Measurements from ENCODE around the gene CRY2. TPM values are rescaled to one million over a fixed set of nuclear protein-coding genes. Genes with fewer than 3 reads are reported as not detected.

The CRY2 gene
- total RNA-seq, 1 experiment from 2014 or later: 8.1 TPM

DNA sequence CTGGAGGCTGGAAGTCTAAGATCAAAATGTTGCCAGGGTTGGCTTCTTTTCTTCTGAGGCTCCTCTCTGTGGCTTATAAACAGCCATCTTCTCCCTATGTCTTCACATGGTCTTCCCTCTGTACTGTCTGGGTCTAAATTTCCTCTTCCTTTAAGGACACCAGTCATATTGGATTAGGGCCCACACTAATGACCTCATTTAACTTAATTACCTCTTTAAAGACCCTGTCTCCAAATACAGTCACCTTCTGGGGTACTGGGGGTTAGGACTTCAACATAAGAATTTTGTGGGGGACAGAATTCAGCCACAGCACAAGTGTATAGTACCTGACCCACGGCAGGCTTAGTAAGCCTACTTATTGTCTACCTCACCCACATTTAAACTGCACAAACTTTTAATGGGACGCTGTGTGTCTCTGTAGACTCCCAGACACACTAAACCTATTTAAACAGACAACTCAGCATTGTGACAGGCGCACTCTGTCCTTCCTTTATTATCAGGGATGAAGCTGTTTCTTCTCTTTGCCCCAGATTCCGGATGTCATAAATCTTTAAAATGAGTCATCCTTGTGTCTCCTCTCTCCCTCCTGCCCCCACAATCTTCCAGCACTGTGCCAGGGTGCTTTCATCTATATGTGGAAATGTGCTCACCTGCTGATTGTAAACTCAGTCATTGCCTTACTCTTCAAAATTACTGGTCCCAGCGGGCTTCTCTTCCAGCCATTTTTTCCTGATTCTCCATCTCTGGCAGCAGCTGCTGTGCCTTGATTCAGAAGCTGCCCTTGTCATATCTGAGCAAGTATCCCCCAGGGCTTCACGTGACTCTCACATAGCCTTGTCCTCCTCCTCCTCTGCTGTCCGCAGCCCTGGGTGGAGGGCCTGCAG, 32.8 kb downstream of the CRY2 start:
- peak; percentile 96 for DNase-seq (ENCODE audit: low spot score)

DNA sequence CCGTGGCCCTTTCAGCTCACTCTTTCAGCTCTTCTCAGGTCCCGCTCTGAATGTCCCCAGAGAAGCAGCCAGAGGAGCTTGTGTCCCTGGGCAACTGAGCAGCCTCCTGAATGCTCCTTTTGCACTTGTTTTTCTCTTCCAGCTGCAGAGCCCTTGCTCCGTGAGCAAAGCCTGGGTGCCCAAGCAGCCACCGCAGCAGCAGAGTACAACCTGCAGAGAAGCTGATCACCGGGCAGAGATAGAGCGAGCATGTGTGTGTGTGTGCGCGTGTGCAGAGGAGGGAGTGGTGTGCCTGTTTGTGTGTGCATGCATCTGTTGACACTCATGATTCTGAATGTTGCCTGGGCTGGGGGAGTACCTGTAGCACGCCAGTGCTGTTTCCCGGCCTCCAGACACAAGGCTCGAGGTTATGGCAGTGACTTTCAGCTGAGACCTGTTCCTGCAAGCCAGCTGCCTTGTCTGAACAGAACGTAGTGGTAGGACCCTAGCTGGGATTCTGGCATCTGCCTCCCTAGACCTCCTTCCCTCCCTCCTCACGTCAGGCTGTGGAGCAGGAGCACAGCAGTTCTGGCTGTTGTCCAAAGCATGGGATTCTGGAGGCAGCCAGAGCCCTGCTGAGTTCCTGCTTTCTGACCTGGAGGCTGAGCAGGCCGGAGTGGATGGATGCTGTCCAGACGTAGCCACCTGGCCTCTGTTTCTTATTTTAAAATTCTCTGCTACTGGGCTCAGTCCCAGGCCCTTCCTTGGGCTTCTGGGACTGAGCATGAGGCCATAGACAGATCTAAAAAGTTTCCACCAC, 33.7 kb downstream of the CRY2 start:
- no peak for DNase-seq (ENCODE audit: low spot score)

GRCh38 chr11:45881708-45882368, 34.6 kb downstream of the CRY2 start:
- DNase-seq (ENCODE audit: low spot score): no peak

- no peak for DNase-seq (ENCODE audit: low spot score)
Observed at GRCh38 chr11:45884596-45885185, 37.4 kb downstream of the CRY2 start.

DNA sequence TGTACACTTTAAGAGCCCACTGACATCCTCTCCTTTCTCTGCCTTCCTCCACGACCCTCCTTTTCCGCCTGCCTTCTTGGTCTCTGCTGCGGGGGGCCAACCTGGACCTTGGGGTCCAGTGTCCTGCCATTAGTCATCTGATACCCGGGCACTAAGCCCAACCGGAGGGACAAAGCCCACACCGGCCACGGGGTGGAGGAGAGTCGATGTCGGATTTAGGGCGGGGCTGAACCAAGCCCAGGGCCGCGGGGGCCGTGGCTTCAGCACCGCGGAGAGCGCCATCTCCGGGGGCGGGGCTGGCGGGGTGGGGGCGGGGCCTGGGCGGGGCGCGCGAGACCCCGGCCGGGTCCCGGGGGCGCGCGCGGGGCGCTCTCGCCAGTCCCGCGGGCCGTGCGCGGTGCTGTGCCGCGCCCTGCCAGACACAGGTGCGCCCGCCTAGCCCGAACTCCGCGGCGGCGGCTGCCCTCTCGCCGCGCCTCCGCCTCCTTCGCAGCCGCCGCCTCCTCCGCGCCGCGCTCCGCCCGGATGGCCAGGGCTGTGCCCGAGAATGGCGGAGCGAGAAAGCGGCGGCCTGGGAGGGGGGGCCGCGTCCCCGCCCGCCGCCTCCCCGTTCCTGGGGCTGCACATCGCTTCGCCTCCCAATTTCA, 38.1 kb downstream of the CRY2 start, which contains the start of gene MAPK8IP1:
MAPK8IP1 (plus strand) TSS at position 378 of the 647 bp plus-strand sequence; CDS start at position 548, 170 bp downstream.
- no peak for DNase-seq (ENCODE audit: low spot score)

DNA sequence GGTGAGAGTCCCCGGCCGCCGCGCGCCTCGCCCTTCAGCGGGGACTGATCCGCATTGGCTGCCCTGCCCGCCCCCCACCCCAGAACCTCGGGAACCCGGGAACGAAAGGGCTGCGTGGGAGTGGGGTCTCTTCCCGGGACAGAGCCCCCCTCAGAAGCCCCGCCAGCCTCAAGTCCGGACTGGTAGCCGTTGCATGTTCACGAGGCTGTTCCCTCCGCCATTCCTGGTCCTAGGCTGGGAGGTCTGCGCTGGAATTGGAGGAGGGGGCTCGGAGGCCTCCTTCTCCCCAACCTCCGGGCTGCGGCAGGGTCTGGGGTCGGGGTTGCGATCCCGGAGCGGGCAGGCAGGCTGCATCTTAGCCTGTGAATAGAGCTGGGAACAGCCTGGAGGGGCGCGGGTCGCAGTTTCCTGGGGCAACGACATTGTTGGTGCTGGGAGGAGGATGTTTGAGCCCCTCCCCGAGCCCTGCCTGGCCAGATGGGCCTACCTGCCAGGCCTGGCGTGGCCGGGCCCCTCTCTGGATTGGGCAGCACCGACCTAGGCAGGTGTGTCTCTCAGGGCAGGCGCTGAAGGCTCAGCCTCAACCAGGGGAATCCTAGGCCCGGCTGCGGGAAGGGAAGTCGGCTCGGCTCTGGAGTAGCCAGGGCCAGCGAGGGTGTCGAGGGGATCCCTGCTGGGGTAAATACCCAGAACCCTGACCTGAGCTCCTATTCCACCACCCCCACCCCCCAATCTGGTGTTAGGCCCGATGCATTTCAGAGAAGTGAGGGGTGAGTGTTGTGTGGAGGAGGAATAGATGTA, 38.8 kb downstream of the CRY2 start:
- DNase-seq (ENCODE audit: low spot score): no peak

GRCh38 chr11:45886816-45887520, 39.7 kb downstream of the CRY2 start:
- no peak for DNase-seq (ENCODE audit: low spot score)

DNA sequence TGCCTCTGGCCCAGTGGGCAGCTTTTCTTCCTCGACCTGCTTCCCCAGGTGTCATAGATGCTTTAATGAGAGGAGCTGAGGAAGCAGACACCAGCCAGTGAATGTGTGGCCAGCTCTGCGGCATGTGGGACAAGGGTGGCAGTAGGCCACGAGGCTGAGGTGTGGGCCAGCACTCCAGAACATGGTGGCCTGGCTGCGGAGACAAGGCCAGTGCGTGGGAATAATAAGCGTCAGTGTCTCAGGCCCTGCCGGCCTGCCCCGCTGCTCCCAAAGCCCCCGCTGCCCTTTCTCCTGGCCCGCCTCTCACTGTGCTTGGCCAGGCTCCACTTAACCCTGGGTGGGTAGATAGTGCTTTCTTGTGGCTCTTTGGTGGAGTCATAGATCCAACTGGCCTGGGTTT, 40.3 kb downstream of the CRY2 start:
- DNase-seq (ENCODE audit: low spot score): no peak

- no peak for DNase-seq (ENCODE audit: low spot score)
Observed at GRCh38 chr11:45889555-45889954, 42.3 kb downstream of the CRY2 start.

DNA sequence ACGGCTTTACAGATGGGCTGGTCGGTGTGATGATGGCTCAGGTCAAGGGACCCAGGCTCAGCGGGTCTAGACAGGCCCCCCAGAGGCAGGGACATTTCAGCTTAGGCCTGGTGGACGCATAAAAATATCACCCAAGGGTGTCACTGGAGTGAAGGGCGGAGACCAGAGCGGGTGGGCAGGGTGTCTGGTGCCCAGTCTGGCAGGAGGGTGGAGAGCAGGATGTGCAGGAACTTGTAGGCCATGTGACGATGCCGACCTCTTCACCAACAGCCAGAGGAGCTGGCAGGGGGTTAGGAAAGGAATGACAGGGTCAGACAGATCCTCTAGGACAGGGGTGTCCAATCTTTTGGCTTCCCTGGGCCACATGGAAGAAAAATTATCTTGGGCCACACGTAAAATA, 42.7 kb downstream of the CRY2 start:
- DNase-seq (ENCODE audit: low spot score): no peak

GRCh38 chr11:45890886-45891550, 43.7 kb downstream of the CRY2 start:
- DNase-seq (ENCODE audit: low spot score): no peak

DNA sequence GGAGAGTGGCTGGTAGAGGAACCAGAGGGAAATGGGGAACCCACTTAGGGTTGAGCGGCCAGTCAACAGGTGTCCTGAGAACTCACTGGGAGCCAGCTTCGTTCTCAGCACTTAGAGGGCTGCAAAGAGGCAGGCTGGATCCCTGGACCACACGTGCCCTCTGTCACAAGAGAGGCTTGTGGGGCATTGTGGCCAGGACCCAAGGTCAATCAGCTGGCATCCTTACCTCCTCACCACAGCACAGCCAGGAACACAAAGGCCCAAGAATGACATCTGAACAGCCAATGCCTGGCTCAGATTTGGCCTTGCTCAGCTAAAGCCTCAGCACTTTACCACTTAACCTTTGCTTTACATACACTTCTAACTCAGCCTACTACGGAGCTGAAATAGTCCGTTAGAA, 45.6 kb downstream of the CRY2 start:
- DNase-seq (ENCODE audit: low spot score): no peak

DNA sequence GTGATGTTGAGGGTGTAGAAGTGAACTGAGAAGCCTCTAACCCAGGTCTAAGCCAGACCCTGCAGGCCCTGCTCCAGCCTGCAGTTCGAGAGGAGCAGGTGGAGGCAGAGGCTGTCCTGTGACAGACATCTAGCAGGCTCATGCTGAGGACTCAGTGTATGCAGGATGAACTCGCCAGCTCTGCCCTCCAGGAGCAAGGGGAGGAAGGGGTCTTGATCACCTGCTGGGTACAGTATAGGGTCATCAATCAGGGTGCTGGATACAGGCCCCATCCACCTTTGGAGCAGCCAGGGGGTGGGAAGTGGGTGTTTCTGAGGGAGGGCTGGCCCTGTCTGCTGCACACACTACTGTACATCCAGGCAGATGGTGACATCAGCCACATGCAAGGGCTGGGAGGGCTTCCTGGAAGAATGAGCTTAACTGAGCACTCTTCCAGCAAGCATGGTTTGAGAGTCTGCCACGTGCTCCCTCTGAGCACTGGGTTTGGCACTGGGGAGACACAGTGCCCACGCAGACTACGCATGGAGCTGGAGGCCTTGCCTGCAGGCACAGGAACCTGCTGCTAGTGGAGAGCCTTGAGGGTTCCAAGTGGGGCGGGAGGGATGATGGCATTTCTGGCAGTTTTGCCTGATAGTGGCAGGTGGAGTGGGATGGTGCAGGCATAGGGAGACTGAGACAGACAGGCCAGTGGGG, 47.4 kb downstream of the CRY2 start:
- DNase-seq (ENCODE audit: low spot score): no peak

DNA sequence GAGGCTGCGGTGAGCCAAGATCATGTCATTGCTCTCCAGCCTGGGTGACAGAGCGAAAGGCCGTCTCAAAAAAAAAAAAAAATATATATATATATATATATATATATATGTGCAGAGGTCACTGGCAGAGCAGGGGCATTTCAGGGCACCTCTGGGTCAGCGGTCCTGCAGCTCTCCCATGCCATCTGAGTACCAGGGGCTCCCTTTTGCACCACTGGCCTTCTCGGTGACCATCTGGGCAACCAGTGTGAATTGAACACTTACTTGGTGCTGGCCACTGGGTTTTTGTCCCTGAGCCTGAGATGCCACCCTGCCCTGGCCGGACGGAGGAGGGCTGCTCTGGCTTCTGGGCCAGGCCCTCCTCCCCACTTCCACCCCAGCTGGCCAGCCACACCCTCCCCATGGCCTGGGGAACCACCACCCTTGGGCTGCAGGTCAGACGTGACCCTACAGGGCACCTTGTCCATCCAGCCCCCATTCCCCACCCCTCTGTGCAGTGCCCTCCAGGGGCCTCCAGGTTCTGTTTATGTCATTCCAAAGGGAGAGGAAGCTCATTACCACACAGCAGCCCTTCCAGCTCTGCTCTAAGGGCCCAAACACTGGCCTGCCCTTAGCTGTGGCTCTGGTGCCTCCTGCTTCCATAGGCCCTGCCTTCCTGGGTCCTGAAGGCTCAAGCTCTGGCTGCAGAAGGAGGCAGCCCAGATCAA, 48.4 kb downstream of the CRY2 start:
- DNase-seq (ENCODE audit: low spot score): no peak

GRCh38 chr11:45896422-45896984, 49.2 kb downstream of the CRY2 start:
- no peak for DNase-seq (ENCODE audit: low spot score)

- DNase-seq (ENCODE audit: low spot score): no peak
Observed at GRCh38 chr11:45897556-45897955, 50.3 kb downstream of the CRY2 start.

DNA sequence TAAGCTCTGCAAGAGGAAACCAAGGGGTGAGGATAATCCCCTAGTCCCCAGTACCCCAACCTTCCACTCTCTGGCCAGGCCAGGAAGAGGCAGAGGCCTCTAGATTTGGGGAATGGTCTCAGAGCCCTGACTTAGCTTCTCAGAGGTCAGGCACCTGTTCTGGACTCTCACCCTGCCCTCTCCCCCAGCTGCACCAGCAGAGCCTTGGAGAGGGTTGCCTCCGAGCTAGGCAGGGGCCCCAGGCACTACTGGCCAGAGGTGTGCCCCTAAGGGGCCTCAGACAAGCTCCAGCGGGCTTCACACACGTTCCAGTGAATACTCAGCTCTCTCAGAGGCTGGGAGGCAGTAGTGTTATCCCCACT, 51.8 kb downstream of the CRY2 start:
- no peak for DNase-seq (ENCODE audit: low spot score)

Data from A172 (cell line).